Effector memory CD4-positive, alpha-beta T cell (primary cell): Measurements from ENCODE around the gene RHOH.

Experiments
- DNase-seq, 3 donors: peaks; one replicate each; pipeline ENCODE4 v3.0.0-alpha.2; 2020
- H3K27ac ChIP-seq: 2 replicates; pipeline ENCODE4 v1.7.0; 2013; ENCODE audit warnings: mild to moderate bottlenecking, low read length, moderate library complexity; ENCODE audit not compliant: insufficient read depth, poor library complexity, severe bottlenecking
- H3K27me3 ChIP-seq: replicated peaks from 2 replicates; pipeline ENCODE4 v1.7.0; 2013; ENCODE audit warnings: mild to moderate bottlenecking, low read length; ENCODE audit not compliant: insufficient read depth, control insufficient read depth, poor library complexity, severe bottlenecking
- H3K36me3 ChIP-seq: 2 replicates; pipeline ENCODE4 v1.7.0; 2013; ENCODE audit warnings: mild to moderate bottlenecking, low read length, moderate library complexity; ENCODE audit not compliant: control insufficient read depth, insufficient read depth
- H3K4me1 ChIP-seq: 2 replicates; pipeline ENCODE4 v1.7.0; 2013; ENCODE audit warnings: low read length, mild to moderate bottlenecking; ENCODE audit not compliant: control insufficient read depth, insufficient read depth, poor library complexity, severe bottlenecking
- H3K4me3 ChIP-seq: 2 replicates; pipeline ENCODE4 v1.7.0; 2013; ENCODE audit warnings: low read length, low read depth, mild to moderate bottlenecking; ENCODE audit not compliant: insufficient read depth, poor library complexity, severe bottlenecking
- H3K9me3 ChIP-seq: 2 replicates; pipeline ENCODE4 v1.7.0; 2013; ENCODE audit warnings: mild to moderate bottlenecking, low read length, moderate library complexity; ENCODE audit not compliant: control insufficient read depth

The RHOH gene

GRCh38 chr4:40185830-40186664 lies 10.8 kb upstream of the RHOH start:
- Histone ChIP-seq H3K4me1 (peaks cover 3% of the 10 kb centered on the region), H3K27me3 (no peaks in the 10 kb centered on the region), H3K36me3 (no peaks in the 10 kb centered on the region), H3K27ac (no peak overlapping the region), H3K9me3 (no peaks in the 10 kb centered on the region), H3K4me3 (no peak overlapping the region)
- no peak for DNase-seq

- Histone ChIP-seq H3K4me3 (no peak overlapping the region), H3K27me3 (no peaks in the 10 kb centered on the region), H3K27ac (no peak overlapping the region), H3K4me1 (peaks cover 3% of the 10 kb centered on the region), H3K9me3 (no peaks in the 10 kb centered on the region), H3K36me3 (no peaks in the 10 kb centered on the region)
- DNase-seq = no peak
Measured at GRCh38 chr4:40186665-40187014, 10.2 kb upstream of the RHOH start.

DNA sequence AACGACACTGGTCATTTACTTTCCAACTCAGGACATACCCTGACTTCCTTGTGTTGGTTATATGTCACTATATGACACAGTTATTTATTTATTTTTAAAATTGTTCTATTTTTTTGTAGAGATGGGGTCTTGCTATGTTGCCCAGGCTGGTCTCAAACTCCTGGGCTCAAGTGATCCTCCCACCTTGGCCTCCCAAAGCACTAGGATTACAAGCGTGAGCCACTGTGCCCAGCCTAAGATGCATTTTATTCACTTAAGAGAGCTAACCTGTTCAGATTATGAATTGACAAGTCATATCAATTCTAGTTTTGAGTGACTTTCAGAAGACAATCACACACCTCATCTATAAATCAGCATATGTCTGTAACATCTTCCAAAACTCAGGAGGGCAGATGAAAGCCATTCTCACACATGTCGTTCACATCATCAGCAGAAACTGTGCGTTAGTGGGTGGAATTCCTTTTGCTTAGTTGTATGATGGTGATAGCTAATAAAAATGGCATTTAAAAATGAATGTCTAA lies 9.4 kb upstream of the RHOH start:
- Histone ChIP-seq H3K4me1 (peaks cover 3% of the 10 kb centered on the region), H3K9me3 (no peaks in the 10 kb centered on the region), H3K27me3 (no peaks in the 10 kb centered on the region), H3K4me3 (no peak overlapping the region), H3K27ac (no peak overlapping the region), H3K36me3 (no peaks in the 10 kb centered on the region)
- no peak for DNase-seq

GRCh38 chr4:40190019-40190418 lies 6.8 kb upstream of the RHOH start:
- Histone ChIP-seq H3K9me3 (no peaks in the 10 kb centered on the region), H3K27me3 (no peaks in the 10 kb centered on the region), H3K4me3 (no peak overlapping the region), H3K36me3 (no peaks in the 10 kb centered on the region), H3K4me1 (peaks cover 19% of the 10 kb centered on the region), H3K27ac (no peak overlapping the region)
- DNase-seq = no peak

DNA sequence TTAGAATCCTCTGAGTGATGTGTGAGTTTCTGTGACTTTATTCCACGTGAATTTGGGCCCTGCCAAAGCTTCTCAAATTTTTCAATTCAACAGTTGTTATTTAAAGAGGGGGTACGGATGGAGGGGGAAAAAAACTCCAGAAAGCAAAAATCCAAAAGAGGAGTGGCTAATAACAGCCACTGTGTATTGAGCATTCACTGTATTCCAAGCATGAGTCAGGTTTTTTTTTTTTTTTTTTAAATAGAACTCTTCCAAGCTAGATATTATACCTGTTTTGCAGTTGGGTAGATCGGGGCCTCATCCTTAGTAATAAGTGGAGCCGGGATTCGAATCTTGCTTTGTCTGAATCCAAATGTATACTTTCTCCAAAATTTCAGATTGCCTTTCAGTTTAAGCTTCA lies 6.4 kb upstream of the RHOH start:
- H3K4me3 ChIP-seq = peak overlapping the region; percentile 28

GRCh38 chr4:40190880-40191815 lies 5.7 kb upstream of the RHOH start:
- no peak for DNase-seq
- H3K4me3 ChIP-seq = peak overlapping the region; percentile 28
- H3K27ac ChIP-seq = peak overlapping the region; percentile 100
- no peaks in the 10 kb centered on the region for H3K27me3 ChIP-seq
- no peaks in the 10 kb centered on the region for H3K36me3 ChIP-seq
- H3K4me1 ChIP-seq = peaks cover 30% of the 10 kb centered on the region
- no peaks in the 10 kb centered on the region for H3K9me3 ChIP-seq

More for the DNA sequence above, 6.4 kb upstream of the RHOH start:
- no peak for DNase-seq
- peak overlapping the region; percentile 100 for H3K27ac ChIP-seq
- peaks cover 23% of the 10 kb centered on the region for H3K4me1 ChIP-seq
- no peaks in the 10 kb centered on the region for H3K9me3 ChIP-seq
- no peaks in the 10 kb centered on the region for H3K36me3 ChIP-seq
- no peaks in the 10 kb centered on the region for H3K27me3 ChIP-seq

- H3K9me3 ChIP-seq = no peaks in the 10 kb centered on the region
- no peak for DNase-seq
- H3K4me3 ChIP-seq = peak overlapping the region; percentile 48
- H3K27ac ChIP-seq = peak overlapping the region; percentile 100
- H3K36me3 ChIP-seq = no peaks in the 10 kb centered on the region
- H3K27me3 ChIP-seq = no peaks in the 10 kb centered on the region
- H3K4me1 ChIP-seq = peaks cover 33% of the 10 kb centered on the region
Measured at GRCh38 chr4:40192114-40193015, 4.5 kb upstream of the RHOH start.

GRCh38 chr4:40193016-40193571 lies 3.7 kb upstream of the RHOH start:
- DNase-seq = no peak

GRCh38 chr4:40193578-40193977 lies 3.3 kb upstream of the RHOH start:
- H3K4me3 ChIP-seq = peak overlapping the region; percentile 25
- DNase-seq = no peak
- H3K27ac ChIP-seq = peak overlapping the region; percentile 100

More at GRCh38 chr4:40193016-40193571, 3.7 kb upstream of the RHOH start:
- no peaks in the 10 kb centered on the region for H3K9me3 ChIP-seq
- H3K36me3 ChIP-seq = no peaks in the 10 kb centered on the region
- peaks cover 33% of the 10 kb centered on the region for H3K4me1 ChIP-seq
- no peaks in the 10 kb centered on the region for H3K27me3 ChIP-seq
- H3K4me3 ChIP-seq = peak overlapping the region; percentile 48
- H3K27ac ChIP-seq = peak overlapping the region; percentile 100

More at GRCh38 chr4:40193578-40193977, 3.3 kb upstream of the RHOH start:
- Histone ChIP-seq H3K9me3 (no peaks in the 10 kb centered on the region), H3K36me3 (no peaks in the 10 kb centered on the region), H3K27me3 (no peaks in the 10 kb centered on the region), H3K4me1 (peaks cover 33% of the 10 kb centered on the region)
